Epidermal melanocyte (primary cell): ENCODE data around the gene OTUD4.
"Not testable (repeated sequence)": the region's sequence is repeated elsewhere in the genome, so short reads cannot be mapped to it uniquely, and the experiment has no call there.

ENCODE experiments used
- DNase-seq: peaks from one replicate; pipeline ENCODE4 v3.0.0; 2011; ENCODE audit warnings: low spot score; ENCODE audit not compliant: insufficient read length

Gene OTUD4, protein sequence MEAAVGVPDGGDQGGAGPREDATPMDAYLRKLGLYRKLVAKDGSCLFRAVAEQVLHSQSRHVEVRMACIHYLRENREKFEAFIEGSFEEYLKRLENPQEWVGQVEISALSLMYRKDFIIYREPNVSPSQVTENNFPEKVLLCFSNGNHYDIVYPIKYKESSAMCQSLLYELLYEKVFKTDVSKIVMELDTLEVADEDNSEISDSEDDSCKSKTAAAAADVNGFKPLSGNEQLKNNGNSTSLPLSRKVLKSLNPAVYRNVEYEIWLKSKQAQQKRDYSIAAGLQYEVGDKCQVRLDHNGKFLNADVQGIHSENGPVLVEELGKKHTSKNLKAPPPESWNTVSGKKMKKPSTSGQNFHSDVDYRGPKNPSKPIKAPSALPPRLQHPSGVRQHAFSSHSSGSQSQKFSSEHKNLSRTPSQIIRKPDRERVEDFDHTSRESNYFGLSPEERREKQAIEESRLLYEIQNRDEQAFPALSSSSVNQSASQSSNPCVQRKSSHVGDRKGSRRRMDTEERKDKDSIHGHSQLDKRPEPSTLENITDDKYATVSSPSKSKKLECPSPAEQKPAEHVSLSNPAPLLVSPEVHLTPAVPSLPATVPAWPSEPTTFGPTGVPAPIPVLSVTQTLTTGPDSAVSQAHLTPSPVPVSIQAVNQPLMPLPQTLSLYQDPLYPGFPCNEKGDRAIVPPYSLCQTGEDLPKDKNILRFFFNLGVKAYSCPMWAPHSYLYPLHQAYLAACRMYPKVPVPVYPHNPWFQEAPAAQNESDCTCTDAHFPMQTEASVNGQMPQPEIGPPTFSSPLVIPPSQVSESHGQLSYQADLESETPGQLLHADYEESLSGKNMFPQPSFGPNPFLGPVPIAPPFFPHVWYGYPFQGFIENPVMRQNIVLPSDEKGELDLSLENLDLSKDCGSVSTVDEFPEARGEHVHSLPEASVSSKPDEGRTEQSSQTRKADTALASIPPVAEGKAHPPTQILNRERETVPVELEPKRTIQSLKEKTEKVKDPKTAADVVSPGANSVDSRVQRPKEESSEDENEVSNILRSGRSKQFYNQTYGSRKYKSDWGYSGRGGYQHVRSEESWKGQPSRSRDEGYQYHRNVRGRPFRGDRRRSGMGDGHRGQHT

GRCh38 chr4:145180298-145181090 is at the start of gene OTUD4:
Gene OTUD4, minus strand, starts transcription at chr4:145180589. Its CDS starts 616 bp downstream, at chr4:145179973.
- peak; percentile 84 for DNase-seq

GRCh38 chr4:145223228-145223627 is 42.8 kb upstream of the OTUD4 start:
- not testable (repeated sequence) for DNase-seq

- not testable (repeated sequence) for DNase-seq
Observed at GRCh38 chr4:145221529-145221928, 41.1 kb upstream of the OTUD4 start.

GRCh38 chr4:145219090-145219489 is 38.7 kb upstream of the OTUD4 start:
- DNase-seq = no peak

DNA sequence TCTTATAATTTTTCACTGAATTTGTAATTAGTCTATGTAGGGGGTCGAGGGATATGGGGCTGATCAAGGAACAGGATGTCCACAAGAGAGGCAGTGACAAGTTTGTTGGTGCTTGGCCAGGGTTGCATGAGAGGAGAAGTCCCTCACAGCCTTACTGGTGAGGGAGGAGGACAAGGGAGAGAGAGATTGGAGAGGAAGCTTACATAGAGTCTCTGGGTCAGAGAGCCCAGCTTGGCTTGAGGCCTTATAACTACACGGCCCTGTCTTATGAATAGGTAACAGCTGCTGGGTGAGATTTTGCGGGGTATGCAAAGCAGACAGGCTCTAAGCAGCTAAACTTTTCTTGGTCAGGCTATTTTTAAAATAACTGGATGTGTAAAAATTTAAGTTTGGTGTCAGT is 37.9 kb upstream of the OTUD4 start:
- DNase-seq = no peak

GRCh38 chr4:145217349-145217748 is 37.0 kb upstream of the OTUD4 start:
- no peak for DNase-seq

DNA sequence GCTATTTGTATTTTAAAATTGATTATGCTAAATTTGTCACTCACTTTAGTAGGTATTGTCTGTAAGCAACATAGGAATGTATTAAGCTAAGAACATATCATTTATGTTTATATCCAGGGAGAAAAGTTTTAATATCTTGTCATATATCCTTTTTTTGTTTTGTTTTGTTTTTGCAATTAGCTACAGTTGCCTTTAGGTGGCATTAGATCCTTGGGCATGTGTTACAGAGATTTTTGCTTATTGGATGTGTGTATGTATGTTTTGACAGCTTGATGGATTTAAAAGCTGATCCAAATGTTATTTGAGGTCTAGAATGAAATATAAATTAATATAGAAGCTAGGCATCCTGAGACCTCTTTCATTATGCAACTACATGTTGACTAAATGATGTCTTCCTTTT is 36.1 kb upstream of the OTUD4 start:
- DNase-seq = no peak

DNA sequence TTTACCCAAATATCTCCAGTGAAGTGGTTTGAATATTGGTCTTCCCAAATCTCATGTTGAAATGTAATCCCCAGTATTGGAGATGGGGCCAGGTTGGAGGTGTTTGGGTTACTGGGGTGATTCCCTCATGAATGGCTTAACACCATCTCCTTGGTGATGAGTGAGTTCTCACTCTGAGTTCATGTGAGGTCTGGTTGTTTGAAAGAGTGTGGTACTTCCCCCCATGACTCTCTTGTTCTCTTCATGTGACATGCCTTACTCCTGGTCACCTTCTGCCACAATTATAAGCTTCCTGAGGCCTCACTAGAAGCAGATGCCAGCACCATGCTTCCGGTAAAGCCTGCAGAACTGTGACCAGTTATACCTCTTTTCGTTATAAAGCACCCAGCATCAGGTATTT is 32.9 kb upstream of the OTUD4 start:
- DNase-seq = no peak

- no peak for DNase-seq
Observed at GRCh38 chr4:145207934-145208333, 27.5 kb upstream of the OTUD4 start.

- no peak for DNase-seq
Observed at GRCh38 chr4:145203410-145203809, 23.0 kb upstream of the OTUD4 start.

DNA sequence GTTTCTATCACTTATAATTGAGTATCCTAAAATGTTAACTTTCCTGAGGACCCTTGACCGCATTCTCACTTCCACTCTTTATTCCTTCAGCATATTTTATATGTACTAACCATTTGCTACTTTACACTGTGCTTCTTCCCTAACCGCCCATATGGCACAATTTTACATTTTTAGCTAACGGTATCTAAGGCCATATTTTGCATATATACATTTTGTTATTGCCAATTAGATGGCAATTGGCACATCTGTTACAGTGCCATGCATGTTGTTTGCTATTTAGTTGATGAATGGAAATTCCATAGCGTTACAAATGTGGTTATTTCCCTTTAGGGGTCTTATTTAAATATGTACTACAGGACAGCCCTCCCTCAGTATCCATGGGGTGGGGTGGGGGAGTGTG is 20.0 kb upstream of the OTUD4 start:
- no peak for DNase-seq

DNA sequence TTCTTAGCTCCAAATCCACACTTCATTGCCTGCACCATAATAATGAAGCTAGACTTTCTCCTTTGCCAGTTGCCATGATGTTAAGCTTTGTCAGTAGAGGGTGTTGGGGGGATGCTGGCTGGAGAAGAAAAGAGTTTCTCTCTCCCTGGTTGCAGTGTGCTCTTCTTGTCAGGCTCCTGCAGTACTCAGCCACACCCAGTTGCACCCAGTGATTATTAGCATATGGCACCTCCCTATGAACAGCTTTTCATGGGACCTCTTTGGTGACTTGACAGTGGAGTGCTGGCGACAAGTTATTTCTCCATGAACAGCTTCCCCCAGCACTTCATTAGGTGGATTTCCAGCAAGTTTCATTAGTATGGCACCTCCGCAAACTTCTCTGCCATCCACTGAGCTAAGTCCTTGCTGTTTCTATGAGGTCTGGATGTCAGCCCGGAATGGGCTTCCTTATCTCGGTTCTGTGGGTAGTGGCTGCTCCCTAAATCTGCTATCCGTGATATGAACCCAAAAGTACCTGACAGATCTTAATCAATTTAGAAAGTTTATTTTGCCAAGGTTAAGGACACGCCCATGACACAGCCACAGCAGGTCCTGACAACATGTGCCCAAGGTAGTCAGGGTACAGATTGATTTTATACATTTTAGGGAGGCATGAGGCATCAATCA is 18.8 kb upstream of the OTUD4 start:
- no peak for DNase-seq

DNA sequence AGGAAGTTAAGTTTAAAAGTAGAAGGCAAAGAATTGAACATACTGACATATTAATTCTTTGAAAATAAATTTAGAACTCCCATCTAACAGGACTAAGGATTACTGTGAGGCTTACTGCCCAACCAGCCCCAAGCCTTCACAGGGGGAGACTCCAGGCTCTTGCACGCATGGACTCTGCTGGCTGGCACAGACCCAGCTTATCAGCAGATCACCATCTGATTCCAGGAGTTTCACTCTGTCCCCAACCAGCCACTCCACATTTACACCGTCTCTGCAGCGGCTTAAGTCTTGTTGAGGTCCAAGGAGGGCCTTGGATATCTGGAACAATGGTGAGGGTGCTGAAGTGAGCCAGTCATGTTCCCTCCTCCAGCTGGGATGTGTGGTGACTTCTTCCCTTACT is 16.4 kb upstream of the OTUD4 start:
- no peak for DNase-seq

GRCh38 chr4:145195167-145195952 is 15.0 kb upstream of the OTUD4 start:
- no peak for DNase-seq

DNA sequence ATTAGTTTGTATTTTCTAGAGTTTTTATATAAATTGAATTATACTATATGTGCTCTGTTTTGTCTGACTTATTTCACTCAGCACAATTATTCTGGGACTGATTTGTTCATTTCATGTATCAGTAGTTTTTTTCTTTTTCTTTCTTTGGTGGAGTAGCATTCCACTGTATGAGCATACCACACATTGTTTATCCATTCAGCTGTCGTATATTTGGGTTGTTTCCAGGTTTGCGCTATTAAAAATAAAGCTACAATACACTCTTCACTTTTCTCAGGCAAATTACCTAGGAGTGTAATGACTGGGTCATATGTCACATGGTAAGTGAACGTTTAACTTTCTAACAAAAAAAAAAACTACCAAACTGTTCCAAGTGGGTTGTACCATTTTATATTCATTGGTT is 9.6 kb upstream of the OTUD4 start:
- DNase-seq = no peak

GRCh38 chr4:145186729-145187128 is 6.3 kb upstream of the OTUD4 start:
- DNase-seq = no peak

DNA sequence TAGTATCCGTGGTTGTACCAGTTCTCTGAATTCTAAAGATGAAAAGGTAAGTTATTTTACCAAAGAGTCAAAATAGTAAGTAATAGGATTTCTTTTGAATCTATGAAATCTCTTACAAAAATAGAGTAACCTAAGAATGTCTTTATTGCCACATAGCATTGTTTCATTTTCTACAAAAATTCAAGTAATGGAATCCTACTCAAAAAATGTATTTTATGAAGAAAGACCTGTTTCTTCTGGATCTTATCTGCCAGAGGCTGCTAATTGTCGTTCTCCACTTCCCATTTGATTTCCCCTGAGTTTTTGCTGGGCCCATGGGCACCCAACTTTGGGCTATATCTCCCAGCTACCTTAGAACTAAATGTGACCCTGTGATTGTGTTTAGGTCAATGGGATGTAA is 3.2 kb upstream of the OTUD4 start:
- no peak for DNase-seq

GRCh38 chr4:145183023-145183422 is 2.6 kb upstream of the OTUD4 start:
- DNase-seq = no peak

GRCh38 chr4:145182222-145182621 is 1.8 kb upstream of the OTUD4 start:
- no peak for DNase-seq

GRCh38 chr4:145181091-145181501 is 707 bp upstream of the OTUD4 start:
- no peak for DNase-seq
